GM12873 (cell line): ENCODE measurements around the gene AMN1.

ENCODE experiments used
- CTCF ChIP-seq: IDR thresholded peaks from 2 replicates; pipeline ENCODE4 v1.5.1; 2012; ENCODE audit warnings: low read depth, mild to moderate bottlenecking, moderate library complexity, low read length, control low read depth; ENCODE audit not compliant: insufficient read depth; ENCODE audit errors: missing control alignments

AMN1 gene

GRCh38 chr12:31655792-31656191 lies 73.0 kb downstream of the AMN1 start:
- no peak for TF ChIP-seq CTCF

- no peak for TF ChIP-seq CTCF
Observed at GRCh38 chr12:31655208-31655607, 73.6 kb downstream of the AMN1 start.

- TF ChIP-seq CTCF = no peak
Observed at GRCh38 chr12:31651893-31652521, 76.8 kb downstream of the AMN1 start.

- no peak for TF ChIP-seq CTCF
Observed at GRCh38 chr12:31650918-31651317, 77.9 kb downstream of the AMN1 start.

GRCh38 chr12:31647086-31647491 lies 81.7 kb downstream of the AMN1 start:
- TF ChIP-seq CTCF = no peak

- TF ChIP-seq CTCF = no peak
Observed at GRCh38 chr12:31645924-31646323, 82.9 kb downstream of the AMN1 start.

- TF ChIP-seq CTCF = no peak
Observed at GRCh38 chr12:31644536-31644935, 84.3 kb downstream of the AMN1 start.
